K562 (cell line): ENCODE data around the gene MLC1. TPM values are rescaled to one million over a fixed set of nuclear protein-coding genes. Genes with fewer than 3 reads are reported as not detected.

Experiments used
- ATAC-seq: fragments of 200-7000 bp; cut with Tn5 transposase; 3 replicates; pipeline ENCODE4 v1.9.1; 2020; ENCODE audit warnings: moderate library complexity
- BruUV-seq: library from RNA; stranded (reverse); fragments of 400-500 nt; replicated peaks from 2 replicates; lab custom pipeline; 2021; lab: Mats Ljungman, UMichigan
- CTCF ChIA-PET: fragments of 300-600 bp; formaldehyde crosslinking; extraction: SDS; loops from one replicate; lab custom pipeline; 2021; ENCODE audit warnings: low intra/inter-chr PET ratio; lab: Yijun Ruan, JAX
- POLR2A ChIA-PET: fragments of 300-600, 350-650 bp; sonication (Branson Sonifier 250); formaldehyde crosslinking; extraction: SDS; loops from one replicate; lab custom pipeline; 2021; ENCODE audit warnings: antibody characterized with exemption, inconsistent platforms; lab: Yijun Ruan, JAX
- DNase-seq, 4 experiments: peaks; one replicate each; pipeline versions ENCODE4 v3.0.0 to v3.0.0-alpha.2; 2011 to 2018; ENCODE audit warnings: low spot score in 3 of 4, mixed read lengths in 3 of 4; ENCODE audit errors: extremely low read depth in 1 of 4
- FAIRE-seq: peaks from 2 replicates; lab custom pipeline; 2011; peaks lifted over from hg19 to GRCh38; lab: Jason Lieb, UNC
- H2AFZ ChIP-seq: 2 replicates; pipeline ENCODE4 v1.6.0; 2011; ENCODE audit warnings: low read depth, low read length, control low read depth, inconsistent platforms
- H3K27ac ChIP-seq: fragments of 200-600 bp; 3 replicates; pipeline ENCODE4 v1.8.0; 2011; ENCODE audit warnings: low read depth, mild to moderate bottlenecking, control low read depth, inconsistent platforms, low read length, moderate library complexity, mixed read lengths; ENCODE audit errors: extremely low read depth
- H3K27me3 ChIP-seq, 2 experiments: fragments of 300-600 bp in 1 of 2; 2 replicates in 1 of 2; 3 replicates in 1 of 2; pipeline versions ENCODE4 v1.6.0 to v1.8.0; 2011; ENCODE audit warnings: inconsistent platforms in 2 of 2, low read length in 2 of 2, mild to moderate bottlenecking in 1 of 2, mixed read lengths in 1 of 2, moderate library complexity in 1 of 2; ENCODE audit not compliant: control insufficient read depth in 2 of 2, insufficient read depth in 2 of 2
- H3K36me3 ChIP-seq: fragments of 300-600 bp; 3 replicates; pipeline ENCODE4 v1.8.0; 2011; ENCODE audit warnings: mild to moderate bottlenecking, low read length, inconsistent platforms; ENCODE audit not compliant: control insufficient read depth, insufficient read depth
- H3K4me1 ChIP-seq, 2 experiments: fragments of 200-600 bp in 1 of 2; replicated peaks in 1 of 2; 2 replicates in 1 of 2; 3 replicates in 1 of 2; pipeline versions ENCODE4 v1.5.1 to v1.8.0; 2011; ENCODE audit warnings: inconsistent platforms in 2 of 2, low read length in 2 of 2, mild to moderate bottlenecking in 1 of 2, mixed read lengths in 1 of 2, moderate library complexity in 1 of 2; ENCODE audit not compliant: control insufficient read depth in 2 of 2, insufficient read depth in 2 of 2
- H3K4me2 ChIP-seq: 2 replicates; pipeline ENCODE4 v1.6.1; 2011; ENCODE audit warnings: low read length, control low read depth, inconsistent platforms, mixed read lengths; ENCODE audit not compliant: insufficient read depth
- H3K4me3 ChIP-seq: fragments of 200-600 bp; sonication (generic), shearing (Covaris generic); 2 replicates; pipeline ENCODE4 v1.5.1; 2016; ENCODE audit warnings: control low read depth, inconsistent platforms
- H3K79me2 ChIP-seq: fragments of 200-600 bp; 3 replicates; pipeline ENCODE4 v1.8.0; 2011; ENCODE audit warnings: low read length, inconsistent platforms; ENCODE audit not compliant: control insufficient read depth, insufficient read depth
- H3K9ac ChIP-seq, 2 experiments: 2 replicates each; pipeline versions ENCODE4 v1.6.0 to v1.6.1; 2011; ENCODE audit warnings: low read depth in 2 of 2, low read length in 2 of 2, control low read depth in 1 of 2, inconsistent platforms in 1 of 2, mild to moderate bottlenecking in 1 of 2, mixed read lengths in 1 of 2; ENCODE audit not compliant: insufficient read depth in 1 of 2
- H3K9me1 ChIP-seq: one replicate; pipeline ENCODE4 v1.6.0; 2011; ENCODE audit warnings: inconsistent platforms, mild to moderate bottlenecking, low read length, moderate library complexity; ENCODE audit not compliant: control insufficient read depth, insufficient read depth
- H3K9me3 ChIP-seq: replicated peaks from 2 replicates; pipeline ENCODE4 v1.5.1; 2011; ENCODE audit warnings: low read depth, low read length, inconsistent platforms; ENCODE audit not compliant: control insufficient read depth, insufficient read depth
- H4K20me1 ChIP-seq: replicated peaks from 2 replicates; pipeline ENCODE4 v1.6.1; 2011; ENCODE audit warnings: low read length, inconsistent platforms, mixed read lengths; ENCODE audit not compliant: control insufficient read depth, insufficient read depth
- ASH1L ChIP-seq: fragments of 450-650 bp; IDR thresholded peaks from 2 replicates; pipeline ENCODE4 v1.6.1; 2018; ENCODE audit warnings: borderline replicate concordance, mild to moderate bottlenecking, low read depth; ENCODE audit not compliant: partially characterized antibody
- C11orf30 ChIP-seq: fragments of 450-650 bp; IDR thresholded peaks from 2 replicates; pipeline ENCODE4 v1.6.1; 2016; ENCODE audit warnings: low read depth, mild to moderate bottlenecking
- CEBPB ChIP-seq: fragments of 450-650 bp; IDR thresholded peaks from 2 replicates; pipeline ENCODE4 v1.6.1; 2016; ENCODE audit warnings: missing genetic modification characterization, missing compliant biosample characterization
- CXXC5 ChIP-seq: fragments of 250-450 bp; sonication (Bioruptor Pico); IDR thresholded peaks from 2 replicates; pipeline ENCODE4 v1.8.0; 2022; ENCODE audit warnings: inconsistent platforms, mild to moderate bottlenecking, moderate library complexity
- HNRNPL ChIP-seq: fragments of 200-400 bp; formaldehyde crosslinking; IDR thresholded peaks from 2 replicates; pipeline ENCODE4 v1.6.1; 2017; ENCODE audit warnings: low read depth, mild to moderate bottlenecking, low read length
- LEF1 ChIP-seq: fragments of 450-650 bp; IDR thresholded peaks from 2 replicates; pipeline ENCODE4 v1.6.1; 2016; ENCODE audit warnings: mild to moderate bottlenecking
- MCM7 ChIP-seq, 2 experiments: fragments of 450-650 bp; IDR thresholded peaks; 2 replicates each; pipeline ENCODE4 v1.6.1; 2016 to 2018
- SRSF7 ChIP-seq: fragments of 200-400 bp; formaldehyde crosslinking; optimal IDR thresholded peaks from 2 replicates; pipeline ENCODE3; 2017; ENCODE audit warnings: mild to moderate bottlenecking, low read depth, low read length
- TRIM28 ChIP-seq: fragments of 450-650 bp; IDR thresholded peaks from 2 replicates; pipeline ENCODE4 v1.6.1; 2017
- ZFX ChIP-seq: sonication (generic); formaldehyde crosslinking; IDR thresholded peaks from 2 replicates; pipeline ENCODE4 v1.8.0; 2022; ENCODE audit warnings: mild to moderate bottlenecking, missing genetic modification reagents, moderate library complexity
- ZNF274 ChIP-seq: IDR thresholded peaks from 2 replicates; pipeline ENCODE4 v1.6.1; 2011; ENCODE audit warnings: low read depth, mild to moderate bottlenecking, low read length, moderate library complexity, borderline replicate concordance
- ZNF57 ChIP-seq: fragments of 450-650 bp; formaldehyde crosslinking; IDR thresholded peaks from 2 replicates; pipeline ENCODE4 v1.4.0; 2020; ENCODE audit warnings: mild to moderate bottlenecking, moderate library complexity
- WGBS: fragments of 100-300 bp; shearing (Covaris generic); methylation state at CpG from one replicate; pipeline ENCODE4 v1.1.6; 2016; ENCODE audit warnings: low coverage, mixed read lengths; ENCODE audit not compliant: insufficient coverage; ENCODE audit errors: missing lambda C conversion rate; 5-methylcytosine and 5-hydroxymethylcytosine counted together
- in situ Hi-C: fragments of 300-500 bp; cut with MboI; formaldehyde crosslinking; loops from 4 replicates; pipeline ENCODE4 v1.15.0; 2018; ENCODE audit warnings: inconsistent platforms, mixed read lengths
- intact Hi-C: fragments of 100-400 bp; cut with micrococcal nuclease; formaldehyde crosslinking; loops from 2 replicates; pipeline ENCODE4 v1.14.2; 2022
- polyA plus RNA-seq, 8 experiments: library from polyadenylated mRNA; depleted of rRNA in 4 of 8; stranded (reverse) in 5 of 8; unstranded in 3 of 8; fragments of >200 nt; fragmentation: Nextera tagmentation in 2 of 8; fragmentation: Illumina TruSeq in 1 of 8; extraction: Ambion mirVana in 2 of 8; extraction: Trizol in 1 of 8; gene quantifications; 2 replicates each; pipeline versions ENCODE4 v1.2.1 to v1.2.3, GENCODE V29; 2011 to 2014; ENCODE audit warnings: inconsistent platforms in 1 of 8, missing spikeins in 1 of 8
- total RNA-seq, 7 experiments: library from RNA; depleted of rRNA in 6 of 7; stranded (reverse); fragments of >200 nt in 6 of 7; fragmentation: Illumina TruSeq in 2 of 7; extraction: Trizol in 2 of 7; gene quantifications; 2 replicates each; pipeline versions ENCODE4 v1.2.1 to v1.2.3, GENCODE V29; 2011 to 2021; ENCODE audit warnings: low replicate concordance in 1 of 7
- TF ChIP-seq, protein P1 (sequence below): fragments of 250-450 bp; sonication (Bioruptor Pico); IDR thresholded peaks from 2 replicates; pipeline ENCODE4 v1.5.0; 2020; ENCODE audit warnings: mild to moderate bottlenecking, borderline replicate concordance
- TF ChIP-seq, protein P2 (sequence below): fragments of 450-650 bp; conservative IDR thresholded peaks from 2 replicates; pipeline ENCODE4 v1.6.1; 2016; ENCODE audit warnings: missing genetic modification characterization, low read depth, mild to moderate bottlenecking, control low read depth, missing compliant biosample characterization
- TF ChIP-seq, protein P3 (sequence below): sonication (generic); formaldehyde crosslinking; IDR thresholded peaks from 2 replicates; pipeline ENCODE4 v1.8.0; 2023; ENCODE audit warnings: missing genetic modification reagents, mild to moderate bottlenecking, borderline replicate concordance

The MLC1 gene
- total and polyA plus RNA-seq, 9 of the 15 experiments (the other 6 are each of a cell fraction or from before 2014, with no cell fraction given) = 0.06 to 0.98 (median 0.39) TPM

DNA sequence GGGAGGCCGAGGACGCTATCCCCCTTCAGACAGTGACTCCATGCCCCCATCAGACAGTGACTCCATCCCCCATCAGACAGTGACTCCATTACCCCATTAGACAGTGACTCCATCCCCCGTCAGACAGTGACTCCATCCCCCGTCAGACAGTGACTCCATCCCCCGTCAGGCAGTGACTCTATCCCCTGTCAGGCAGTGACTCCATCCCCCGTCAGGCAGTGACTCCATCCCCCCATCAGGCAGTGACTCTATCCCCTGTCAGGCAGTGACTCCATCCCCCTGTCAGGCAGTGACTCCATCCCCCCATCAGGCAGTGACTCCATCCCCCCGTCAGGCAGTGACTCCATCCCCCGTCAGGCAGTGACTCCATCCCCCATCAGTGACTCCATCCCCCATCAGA is 18.0 kb downstream of the MLC1 start:
- H3K9me1 ChIP-seq = no peaks in the 10 kb centered on the region
- TF ChIP-seq SRSF7 (no peak), HNRNPL (no peak), ZNF274 (no peak), CXXC5 (CRISPR knock-in tag) (no peak), CEBPB (tag) (no peak), ZFX (no peak), MCM7 (IDR thresholded peaks at IDR 0.05) (no peak), TRIM28 (no peak), ASH1L (no peak), LEF1 (no peak), C11orf30 (no peak), ZNF57 (CRISPR knock-in tag) (no peak)
- TF ChIP-seq, protein P1, sequence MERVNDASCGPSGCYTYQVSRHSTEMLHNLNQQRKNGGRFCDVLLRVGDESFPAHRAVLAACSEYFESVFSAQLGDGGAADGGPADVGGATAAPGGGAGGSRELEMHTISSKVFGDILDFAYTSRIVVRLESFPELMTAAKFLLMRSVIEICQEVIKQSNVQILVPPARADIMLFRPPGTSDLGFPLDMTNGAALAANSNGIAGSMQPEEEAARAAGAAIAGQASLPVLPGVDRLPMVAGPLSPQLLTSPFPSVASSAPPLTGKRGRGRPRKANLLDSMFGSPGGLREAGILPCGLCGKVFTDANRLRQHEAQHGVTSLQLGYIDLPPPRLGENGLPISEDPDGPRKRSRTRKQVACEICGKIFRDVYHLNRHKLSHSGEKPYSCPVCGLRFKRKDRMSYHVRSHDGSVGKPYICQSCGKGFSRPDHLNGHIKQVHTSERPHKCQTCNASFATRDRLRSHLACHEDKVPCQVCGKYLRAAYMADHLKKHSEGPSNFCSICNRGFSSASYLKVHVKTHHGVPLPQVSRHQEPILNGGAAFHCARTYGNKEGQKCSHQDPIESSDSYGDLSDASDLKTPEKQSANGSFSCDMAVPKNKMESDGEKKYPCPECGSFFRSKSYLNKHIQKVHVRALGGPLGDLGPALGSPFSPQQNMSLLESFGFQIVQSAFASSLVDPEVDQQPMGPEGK (CRISPR knock-in tag) = no peak
- TF ChIP-seq, protein P2, sequence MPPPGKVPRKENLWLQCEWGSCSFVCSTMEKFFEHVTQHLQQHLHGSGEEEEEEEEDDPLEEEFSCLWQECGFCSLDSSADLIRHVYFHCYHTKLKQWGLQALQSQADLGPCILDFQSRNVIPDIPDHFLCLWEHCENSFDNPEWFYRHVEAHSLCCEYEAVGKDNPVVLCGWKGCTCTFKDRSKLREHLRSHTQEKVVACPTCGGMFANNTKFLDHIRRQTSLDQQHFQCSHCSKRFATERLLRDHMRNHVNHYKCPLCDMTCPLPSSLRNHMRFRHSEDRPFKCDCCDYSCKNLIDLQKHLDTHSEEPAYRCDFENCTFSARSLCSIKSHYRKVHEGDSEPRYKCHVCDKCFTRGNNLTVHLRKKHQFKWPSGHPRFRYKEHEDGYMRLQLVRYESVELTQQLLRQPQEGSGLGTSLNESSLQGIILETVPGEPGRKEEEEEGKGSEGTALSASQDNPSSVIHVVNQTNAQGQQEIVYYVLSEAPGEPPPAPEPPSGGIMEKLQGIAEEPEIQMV = no peak
- TF ChIP-seq, protein P3, sequence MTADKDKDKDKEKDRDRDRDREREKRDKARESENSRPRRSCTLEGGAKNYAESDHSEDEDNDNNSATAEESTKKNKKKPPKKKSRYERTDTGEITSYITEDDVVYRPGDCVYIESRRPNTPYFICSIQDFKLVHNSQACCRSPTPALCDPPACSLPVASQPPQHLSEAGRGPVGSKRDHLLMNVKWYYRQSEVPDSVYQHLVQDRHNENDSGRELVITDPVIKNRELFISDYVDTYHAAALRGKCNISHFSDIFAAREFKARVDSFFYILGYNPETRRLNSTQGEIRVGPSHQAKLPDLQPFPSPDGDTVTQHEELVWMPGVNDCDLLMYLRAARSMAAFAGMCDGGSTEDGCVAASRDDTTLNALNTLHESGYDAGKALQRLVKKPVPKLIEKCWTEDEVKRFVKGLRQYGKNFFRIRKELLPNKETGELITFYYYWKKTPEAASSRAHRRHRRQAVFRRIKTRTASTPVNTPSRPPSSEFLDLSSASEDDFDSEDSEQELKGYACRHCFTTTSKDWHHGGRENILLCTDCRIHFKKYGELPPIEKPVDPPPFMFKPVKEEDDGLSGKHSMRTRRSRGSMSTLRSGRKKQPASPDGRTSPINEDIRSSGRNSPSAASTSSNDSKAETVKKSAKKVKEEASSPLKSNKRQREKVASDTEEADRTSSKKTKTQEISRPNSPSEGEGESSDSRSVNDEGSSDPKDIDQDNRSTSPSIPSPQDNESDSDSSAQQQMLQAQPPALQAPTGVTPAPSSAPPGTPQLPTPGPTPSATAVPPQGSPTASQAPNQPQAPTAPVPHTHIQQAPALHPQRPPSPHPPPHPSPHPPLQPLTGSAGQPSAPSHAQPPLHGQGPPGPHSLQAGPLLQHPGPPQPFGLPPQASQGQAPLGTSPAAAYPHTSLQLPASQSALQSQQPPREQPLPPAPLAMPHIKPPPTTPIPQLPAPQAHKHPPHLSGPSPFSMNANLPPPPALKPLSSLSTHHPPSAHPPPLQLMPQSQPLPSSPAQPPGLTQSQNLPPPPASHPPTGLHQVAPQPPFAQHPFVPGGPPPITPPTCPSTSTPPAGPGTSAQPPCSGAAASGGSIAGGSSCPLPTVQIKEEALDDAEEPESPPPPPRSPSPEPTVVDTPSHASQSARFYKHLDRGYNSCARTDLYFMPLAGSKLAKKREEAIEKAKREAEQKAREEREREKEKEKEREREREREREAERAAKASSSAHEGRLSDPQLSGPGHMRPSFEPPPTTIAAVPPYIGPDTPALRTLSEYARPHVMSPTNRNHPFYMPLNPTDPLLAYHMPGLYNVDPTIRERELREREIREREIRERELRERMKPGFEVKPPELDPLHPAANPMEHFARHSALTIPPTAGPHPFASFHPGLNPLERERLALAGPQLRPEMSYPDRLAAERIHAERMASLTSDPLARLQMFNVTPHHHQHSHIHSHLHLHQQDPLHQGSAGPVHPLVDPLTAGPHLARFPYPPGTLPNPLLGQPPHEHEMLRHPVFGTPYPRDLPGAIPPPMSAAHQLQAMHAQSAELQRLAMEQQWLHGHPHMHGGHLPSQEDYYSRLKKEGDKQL (CRISPR knock-in tag) = no peak
- H3K4me1 ChIP-seq = peaks cover 0 to 26% of the 10 kb centered on the region in 2 experiments; a peak in 2 of 5 replicates
- ATAC-seq (no peak), FAIRE-seq (no peak), DNase-seq (no peak)
- 9% methylated on average over 4 of the region's 8 CpGs for WGBS
- ChIA-PET POLR2A (interaction anchor here (0.7 to 1.0 kb wide), 2 partner anchors 8 to 154 kb away, joined by 3 read pairs; no protein-coding TSS in a partner anchor), CTCF (no interaction called here)
- no peak overlapping the region for H3K27ac ChIP-seq
- no peaks in the 10 kb centered on the region for H3K36me3 ChIP-seq
- intact Hi-C loops (no loop called here), in situ Hi-C loops (no loop called here)
- no peak overlapping the region for H3K4me3 ChIP-seq
- H3K9ac ChIP-seq = no peak overlapping the region
- H3K27me3 ChIP-seq = peaks cover 7 to 9% of the 10 kb centered on the region in 2 experiments; a peak in 4 of 5 replicates
- no peaks in the 10 kb centered on the region for H3K9me3 ChIP-seq
- no peaks in the 10 kb centered on the region for H3K79me2 ChIP-seq
- H4K20me1 ChIP-seq = no peaks in the 10 kb centered on the region
- no peak overlapping the region for H3K4me2 ChIP-seq
- no peak overlapping the region for H2AFZ ChIP-seq
- BruUV-seq = no TSS peak
